ENCODE data around the gene TEX12. TPM values are rescaled to one million over a fixed set of nuclear protein-coding genes. Genes with fewer than 3 reads are reported as not detected.

TEX12 gene
- polyA plus RNA-seq, 1 donor from 2014 or later, result 0.51 TPM

DNA sequence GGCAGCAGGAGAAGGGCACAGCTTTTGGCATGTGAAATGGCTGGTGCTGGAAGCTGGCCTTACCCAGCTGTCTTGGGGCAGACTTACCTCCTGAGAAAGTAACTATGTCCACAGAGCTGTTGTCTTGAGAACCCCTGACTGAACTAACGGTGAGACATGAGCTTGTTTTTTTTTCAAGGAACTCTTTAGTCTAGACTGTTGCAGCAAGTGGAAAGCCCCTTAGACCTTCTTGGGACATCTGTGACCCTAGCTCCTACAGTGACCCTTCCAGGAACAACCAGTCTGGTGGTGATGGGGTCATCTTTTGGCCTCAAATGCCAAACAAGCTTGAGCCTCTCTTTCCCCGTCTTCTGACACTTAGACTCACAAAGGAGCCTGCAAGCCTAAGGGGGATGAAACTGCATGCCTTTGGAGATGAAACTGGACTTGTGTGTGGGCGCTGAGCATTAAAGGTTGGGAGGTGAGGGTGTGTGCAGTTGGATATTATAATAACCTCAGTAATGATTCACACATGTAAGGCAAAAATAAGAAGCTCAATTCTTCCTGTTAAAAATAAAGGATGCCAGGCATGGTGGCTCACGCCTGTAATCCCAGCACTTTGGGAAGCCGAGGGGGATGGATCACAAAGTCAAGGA lies 45.1 kb upstream of the TEX12 start:
- Histone ChIP-seq H3K36me3 (ENCODE audit: insufficient read depth, low read length) (no peaks in the 10 kb centered on the region), H3K27me3 (ENCODE audit: insufficient read depth, low read depth, low read length) (no peaks in the 10 kb centered on the region), H4K20me1 (ENCODE audit: insufficient read depth) (no peaks in the 10 kb centered on the region), H3K4me3 (ENCODE audit: low read length) (no peak overlapping the region), H3K9ac (ENCODE audit: low read length) (no peak overlapping the region), H3K27ac (ENCODE audit: low read length) (no peak overlapping the region), H3K79me2 (replicated peaks; ENCODE audit: insufficient read depth, low read length) (no peaks in the 10 kb centered on the region), H3F3A (ENCODE audit: insufficient read depth, low read length, poor library complexity, severe bottlenecking) (no peaks in the 10 kb centered on the region), H3K9me2 (ENCODE audit: insufficient read depth, low read length) (no peaks in the 10 kb centered on the region), H3K4me2 (ENCODE audit: low read length) (no peak overlapping the region), H2AFZ (ENCODE audit: low read depth, low read length) (no peak overlapping the region), H3K9me3 (ENCODE audit: low read length) (no peaks in the 10 kb centered on the region)
- TF ChIP-seq MXI1 (conservative IDR thresholded peaks at IDR 0.05; ENCODE audit: poor library complexity, severe bottlenecking) (no peak), TAF1 (IDR thresholded peaks at IDR 0.05; ENCODE audit: low read depth) (no peak)
- TF ChIP-seq, protein P1, sequence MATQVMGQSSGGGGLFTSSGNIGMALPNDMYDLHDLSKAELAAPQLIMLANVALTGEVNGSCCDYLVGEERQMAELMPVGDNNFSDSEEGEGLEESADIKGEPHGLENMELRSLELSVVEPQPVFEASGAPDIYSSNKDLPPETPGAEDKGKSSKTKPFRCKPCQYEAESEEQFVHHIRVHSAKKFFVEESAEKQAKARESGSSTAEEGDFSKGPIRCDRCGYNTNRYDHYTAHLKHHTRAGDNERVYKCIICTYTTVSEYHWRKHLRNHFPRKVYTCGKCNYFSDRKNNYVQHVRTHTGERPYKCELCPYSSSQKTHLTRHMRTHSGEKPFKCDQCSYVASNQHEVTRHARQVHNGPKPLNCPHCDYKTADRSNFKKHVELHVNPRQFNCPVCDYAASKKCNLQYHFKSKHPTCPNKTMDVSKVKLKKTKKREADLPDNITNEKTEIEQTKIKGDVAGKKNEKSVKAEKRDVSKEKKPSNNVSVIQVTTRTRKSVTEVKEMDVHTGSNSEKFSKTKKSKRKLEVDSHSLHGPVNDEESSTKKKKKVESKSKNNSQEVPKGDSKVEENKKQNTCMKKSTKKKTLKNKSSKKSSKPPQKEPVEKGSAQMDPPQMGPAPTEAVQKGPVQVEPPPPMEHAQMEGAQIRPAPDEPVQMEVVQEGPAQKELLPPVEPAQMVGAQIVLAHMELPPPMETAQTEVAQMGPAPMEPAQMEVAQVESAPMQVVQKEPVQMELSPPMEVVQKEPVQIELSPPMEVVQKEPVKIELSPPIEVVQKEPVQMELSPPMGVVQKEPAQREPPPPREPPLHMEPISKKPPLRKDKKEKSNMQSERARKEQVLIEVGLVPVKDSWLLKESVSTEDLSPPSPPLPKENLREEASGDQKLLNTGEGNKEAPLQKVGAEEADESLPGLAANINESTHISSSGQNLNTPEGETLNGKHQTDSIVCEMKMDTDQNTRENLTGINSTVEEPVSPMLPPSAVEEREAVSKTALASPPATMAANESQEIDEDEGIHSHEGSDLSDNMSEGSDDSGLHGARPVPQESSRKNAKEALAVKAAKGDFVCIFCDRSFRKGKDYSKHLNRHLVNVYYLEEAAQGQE (IDR thresholded peaks at IDR 0.05; ENCODE audit: borderline replicate concordance), result no peak

DNA sequence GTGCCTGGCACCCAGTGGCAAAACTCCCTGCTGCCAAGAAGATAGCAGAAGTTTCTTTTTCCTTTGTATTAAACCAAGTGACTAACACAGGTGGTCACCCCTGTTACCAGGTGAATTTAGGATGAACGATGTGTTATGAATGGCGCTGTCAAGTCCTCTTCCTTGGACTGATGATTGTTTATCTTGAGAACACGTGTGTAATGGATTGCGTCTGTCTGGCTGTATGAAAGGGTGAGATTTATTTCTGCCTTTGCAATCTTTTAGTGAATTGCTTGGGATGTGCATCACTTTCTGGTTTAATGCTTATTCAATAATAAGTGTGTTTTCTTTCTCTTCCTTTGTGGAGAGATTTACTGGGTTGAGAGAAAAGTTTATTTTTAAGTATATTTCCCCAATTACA lies 44.0 kb upstream of the TEX12 start:
- no peak overlapping the region for H2AFZ ChIP-seq (ENCODE audit: low read depth, low read length)
- no peaks in the 10 kb centered on the region for H3K9me2 ChIP-seq (ENCODE audit: insufficient read depth, low read length)
- no peaks in the 10 kb centered on the region for H3K27me3 ChIP-seq (ENCODE audit: insufficient read depth, low read depth, low read length)
- no peaks in the 10 kb centered on the region for H3K9me3 ChIP-seq (ENCODE audit: low read length)
- TF ChIP-seq TAF1 (IDR thresholded peaks at IDR 0.05; ENCODE audit: low read depth), result no peak
- TF ChIP-seq, protein P1 (IDR thresholded peaks at IDR 0.05; ENCODE audit: borderline replicate concordance), result no peak
- TF ChIP-seq MXI1 (conservative IDR thresholded peaks at IDR 0.05; ENCODE audit: poor library complexity, severe bottlenecking), result no peak
- TF ChIP-seq EP300 (conservative IDR thresholded peaks at IDR 0.05; ENCODE audit: poor library complexity, severe bottlenecking), result no peak
- no peak for TF ChIP-seq SMC3 (conservative IDR thresholded peaks at IDR 0.05; ENCODE audit: poor library complexity)
- TF ChIP-seq, protein P2, sequence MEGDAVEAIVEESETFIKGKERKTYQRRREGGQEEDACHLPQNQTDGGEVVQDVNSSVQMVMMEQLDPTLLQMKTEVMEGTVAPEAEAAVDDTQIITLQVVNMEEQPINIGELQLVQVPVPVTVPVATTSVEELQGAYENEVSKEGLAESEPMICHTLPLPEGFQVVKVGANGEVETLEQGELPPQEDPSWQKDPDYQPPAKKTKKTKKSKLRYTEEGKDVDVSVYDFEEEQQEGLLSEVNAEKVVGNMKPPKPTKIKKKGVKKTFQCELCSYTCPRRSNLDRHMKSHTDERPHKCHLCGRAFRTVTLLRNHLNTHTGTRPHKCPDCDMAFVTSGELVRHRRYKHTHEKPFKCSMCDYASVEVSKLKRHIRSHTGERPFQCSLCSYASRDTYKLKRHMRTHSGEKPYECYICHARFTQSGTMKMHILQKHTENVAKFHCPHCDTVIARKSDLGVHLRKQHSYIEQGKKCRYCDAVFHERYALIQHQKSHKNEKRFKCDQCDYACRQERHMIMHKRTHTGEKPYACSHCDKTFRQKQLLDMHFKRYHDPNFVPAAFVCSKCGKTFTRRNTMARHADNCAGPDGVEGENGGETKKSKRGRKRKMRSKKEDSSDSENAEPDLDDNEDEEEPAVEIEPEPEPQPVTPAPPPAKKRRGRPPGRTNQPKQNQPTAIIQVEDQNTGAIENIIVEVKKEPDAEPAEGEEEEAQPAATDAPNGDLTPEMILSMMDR (IDR thresholded peaks at IDR 0.05; ENCODE audit: poor library complexity, severe bottlenecking), result no peak
- TF ChIP-seq POLR2AphosphoS5 (IDR thresholded peaks at IDR 0.05), result no peak
- TF ChIP-seq RAD21 (conservative IDR thresholded peaks at IDR 0.05), result no peak
- TF ChIP-seq EZH2 (IDR thresholded peaks at IDR 0.05; ENCODE audit: borderline replicate concordance, insufficient read depth, low read length, poor library complexity, severe bottlenecking), result no peak
- no peak overlapping the region for H3K4me3 ChIP-seq (ENCODE audit: low read length)
- H3K36me3 ChIP-seq (ENCODE audit: insufficient read depth, low read length), result no peaks in the 10 kb centered on the region
- H3F3A ChIP-seq (ENCODE audit: insufficient read depth, low read length, poor library complexity, severe bottlenecking), result no peaks in the 10 kb centered on the region
- H3K27ac ChIP-seq (ENCODE audit: low read length), result no peak overlapping the region
- no peaks in the 10 kb centered on the region for H3K79me2 ChIP-seq (replicated peaks; ENCODE audit: insufficient read depth, low read length)
- no peak overlapping the region for H3K4me2 ChIP-seq (ENCODE audit: low read length)
- no peak overlapping the region for H3K9ac ChIP-seq (ENCODE audit: low read length)
- no peaks in the 10 kb centered on the region for H4K20me1 ChIP-seq (ENCODE audit: insufficient read depth)
